GM21737 (cell line): ENCODE data around the gene ADARB2.
"Not testable (repeated sequence)": the region's sequence is repeated elsewhere in the genome, so short reads cannot be mapped to it uniquely, and the experiment has no call there.

Experiments used
- ATAC-seq: cut with Tn5 transposase; IDR thresholded peaks from one replicate; pipeline ENCODE4 v1.9.1; 2021; ENCODE audit warnings: mild to moderate bottlenecking, moderate library complexity; ENCODE audit not compliant: unreplicated experiment

ADARB2 gene

DNA sequence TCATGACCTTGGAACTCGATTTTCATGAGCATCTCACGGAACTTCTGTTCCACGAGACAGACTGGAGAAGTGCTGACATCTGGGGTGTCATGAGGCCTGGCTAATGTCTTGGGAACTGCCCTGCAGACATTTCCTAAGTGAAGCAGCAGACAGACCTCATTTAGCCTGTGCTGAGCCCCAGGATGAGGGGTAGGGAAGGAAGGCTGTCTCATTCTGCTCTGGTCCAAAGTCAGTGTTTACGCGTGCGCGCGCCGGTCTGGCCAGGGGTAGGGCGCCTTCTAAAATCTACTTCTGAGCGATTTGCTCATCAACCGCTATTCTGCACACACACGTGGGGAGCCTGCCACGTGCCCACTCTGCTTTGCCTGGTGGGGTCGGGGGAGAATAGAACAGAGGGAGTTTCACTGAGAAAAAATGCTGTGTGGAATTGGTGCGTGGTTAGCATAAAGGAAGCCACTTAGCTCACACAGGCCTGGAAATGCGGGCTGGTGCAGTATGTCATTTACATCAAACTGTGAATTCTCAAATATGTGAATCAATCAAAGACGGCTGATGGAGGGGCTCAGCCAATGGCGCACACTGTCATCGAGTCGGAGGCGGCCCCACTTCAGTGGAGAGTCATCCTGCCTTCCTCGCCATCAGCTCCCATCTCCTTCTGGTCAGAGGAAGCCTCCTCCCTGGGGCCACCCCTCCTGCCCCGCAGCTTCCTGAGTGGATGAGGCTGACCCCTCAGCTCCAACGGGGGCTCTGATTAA lies 335.1 kb downstream of the ADARB2 start:
- ATAC-seq = no peak

DNA sequence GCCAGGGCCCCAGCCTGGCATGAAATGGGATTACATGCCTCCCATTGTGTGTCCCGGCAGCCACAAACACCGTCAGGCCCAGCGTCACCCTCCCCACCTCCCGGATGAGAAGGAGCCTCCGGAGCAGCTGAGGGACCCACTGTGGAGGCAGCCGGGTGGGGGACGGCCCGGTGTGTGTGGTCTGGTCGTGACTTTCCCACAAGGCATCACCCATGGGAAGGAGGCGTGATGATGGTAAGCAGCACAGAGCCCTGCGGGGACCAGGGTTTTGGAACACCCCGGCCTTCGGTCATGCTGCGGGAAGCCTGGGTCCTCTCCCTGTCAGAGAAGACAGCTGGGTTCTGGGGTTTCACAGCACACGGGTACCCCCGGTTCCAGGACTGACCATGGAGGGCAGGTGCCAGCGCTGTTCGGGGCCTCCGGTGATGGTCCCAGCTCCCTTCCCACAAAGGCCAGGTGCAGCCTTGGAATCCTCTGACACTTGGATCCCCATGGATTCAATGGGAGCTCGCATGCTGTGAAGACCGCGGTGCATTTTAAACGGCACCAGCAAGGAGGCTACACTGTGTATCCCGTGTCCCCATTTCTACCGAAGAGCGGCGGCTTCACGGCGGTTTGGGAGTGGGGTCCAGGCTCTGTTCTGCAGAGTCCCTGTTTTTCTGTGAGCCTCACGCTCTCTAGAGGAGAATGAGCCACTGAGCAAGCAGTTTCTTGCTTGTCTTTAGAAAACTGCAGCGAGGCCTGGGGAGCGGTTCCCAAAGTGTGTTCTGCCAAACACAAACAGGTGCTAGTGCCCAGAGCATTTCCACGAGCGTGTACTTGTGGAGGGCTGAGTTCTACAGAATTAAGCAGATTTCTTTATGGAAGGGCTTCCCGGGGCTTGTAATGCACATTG lies 336.0 kb downstream of the ADARB2 start:
- ATAC-seq = no peak

DNA sequence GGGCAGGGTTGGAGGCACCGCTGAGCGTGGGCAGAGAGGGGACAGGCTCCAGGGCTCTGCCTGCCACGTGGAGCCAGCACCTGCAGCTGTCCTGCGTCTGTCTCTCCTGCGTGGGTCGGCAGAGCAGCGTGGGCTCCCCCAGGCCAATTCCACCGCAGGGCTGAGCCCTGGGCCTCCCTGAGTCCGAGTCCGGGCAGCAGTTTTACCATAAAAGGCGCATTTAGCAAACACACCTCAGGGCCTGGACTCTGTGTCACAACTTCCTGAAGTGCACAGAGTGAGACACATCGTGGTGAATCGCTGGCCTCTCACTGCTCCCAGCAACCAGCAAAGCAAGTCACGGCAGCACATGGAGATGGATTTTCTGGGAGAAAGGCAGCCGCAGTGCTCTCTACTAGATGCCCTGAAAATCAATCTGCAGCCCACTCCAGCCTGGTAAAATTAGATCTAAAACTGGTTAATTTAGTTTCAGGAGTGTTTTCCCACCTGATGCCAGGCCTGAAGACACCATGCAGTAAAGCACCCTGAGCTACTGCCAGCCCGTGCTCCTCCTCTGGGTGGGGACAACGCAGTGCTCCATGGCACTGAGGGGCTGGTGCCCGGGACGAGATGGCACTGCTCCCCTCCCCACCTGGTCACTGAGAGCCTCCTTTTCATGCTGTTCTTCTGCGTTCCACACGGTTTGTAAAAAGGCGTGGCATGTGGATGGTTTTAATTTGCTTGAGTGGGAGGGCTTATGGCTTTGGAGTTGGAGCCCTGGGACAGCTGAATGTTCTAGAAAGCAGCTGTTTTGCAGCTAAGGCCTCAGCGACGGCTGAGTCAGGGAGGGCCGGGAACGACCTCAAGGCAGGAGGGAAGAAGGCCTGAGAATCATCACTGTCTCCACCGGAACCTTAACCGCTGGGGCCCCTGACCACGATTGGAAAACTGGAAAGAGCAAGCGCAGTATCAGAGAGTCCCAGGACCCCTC lies 336.9 kb downstream of the ADARB2 start:
- ATAC-seq = no peak

DNA sequence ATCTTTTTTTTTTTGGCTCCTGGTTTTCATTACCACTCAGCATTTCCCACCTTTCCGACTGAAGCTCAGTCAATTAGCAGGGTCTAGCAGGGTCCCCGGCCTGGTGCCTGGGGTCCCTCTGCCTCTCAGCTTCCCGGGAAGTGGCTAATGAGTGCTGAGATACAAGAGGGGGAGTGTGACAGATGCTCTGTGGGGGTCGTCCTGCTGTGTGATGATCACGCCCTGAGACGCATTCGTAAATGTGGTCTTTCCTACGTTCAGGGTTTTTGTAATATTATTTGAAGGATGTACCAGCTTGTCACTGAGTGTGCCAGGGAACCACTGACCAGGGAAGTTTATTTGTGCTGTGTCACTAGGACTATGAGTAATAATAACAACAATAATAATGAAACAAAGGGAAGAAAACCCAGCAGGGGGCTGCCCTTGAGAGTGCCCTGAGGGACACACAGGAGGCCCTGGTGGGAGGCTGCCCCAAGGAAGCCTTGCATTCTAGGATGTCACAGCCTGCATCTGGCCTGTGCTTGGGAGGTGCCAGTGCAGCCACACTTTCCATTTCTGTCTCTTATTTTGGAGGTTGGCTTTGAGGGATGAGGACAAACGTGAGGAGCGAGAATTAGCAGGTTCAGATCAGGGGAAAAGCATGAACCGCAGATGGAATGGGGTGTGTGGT lies 337.8 kb downstream of the ADARB2 start:
- ATAC-seq = no peak

DNA sequence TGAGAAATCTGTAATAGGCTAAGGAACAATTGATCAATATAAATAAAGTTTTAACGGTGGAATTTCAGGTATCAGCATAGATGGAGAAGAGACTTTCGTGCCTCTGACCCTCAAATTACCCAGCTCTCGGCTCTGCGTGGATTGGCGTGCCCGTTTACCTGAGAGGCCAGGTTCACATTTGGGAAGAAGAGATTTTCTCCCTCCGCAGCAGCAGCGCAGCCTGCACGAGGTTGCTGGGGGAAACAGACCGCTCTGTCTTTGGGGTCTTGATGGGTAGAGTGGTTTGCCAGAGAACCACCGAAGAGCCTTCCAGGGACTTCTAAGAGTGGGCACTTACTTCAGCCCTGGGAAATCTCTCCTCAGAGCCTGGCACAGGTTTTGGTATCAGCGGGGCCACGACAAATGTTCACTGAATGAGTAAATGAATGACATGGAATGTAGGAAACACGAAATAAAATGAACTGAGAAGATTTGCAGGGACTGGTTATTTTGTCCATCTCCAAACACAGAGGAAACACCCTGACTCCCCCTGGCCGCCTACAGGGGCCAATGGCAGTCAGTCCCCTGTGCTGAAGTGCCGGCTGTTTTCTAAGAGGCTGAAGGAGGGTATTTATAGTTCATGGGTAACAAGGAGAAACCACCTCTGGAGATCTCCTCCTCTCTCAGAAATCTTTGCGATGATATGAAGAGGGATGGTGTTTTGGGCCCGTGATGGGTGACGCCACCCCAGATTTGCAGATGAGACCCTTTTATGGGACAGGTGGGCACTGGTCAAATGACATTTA lies 338.5 kb downstream of the ADARB2 start:
- ATAC-seq = no peak

DNA sequence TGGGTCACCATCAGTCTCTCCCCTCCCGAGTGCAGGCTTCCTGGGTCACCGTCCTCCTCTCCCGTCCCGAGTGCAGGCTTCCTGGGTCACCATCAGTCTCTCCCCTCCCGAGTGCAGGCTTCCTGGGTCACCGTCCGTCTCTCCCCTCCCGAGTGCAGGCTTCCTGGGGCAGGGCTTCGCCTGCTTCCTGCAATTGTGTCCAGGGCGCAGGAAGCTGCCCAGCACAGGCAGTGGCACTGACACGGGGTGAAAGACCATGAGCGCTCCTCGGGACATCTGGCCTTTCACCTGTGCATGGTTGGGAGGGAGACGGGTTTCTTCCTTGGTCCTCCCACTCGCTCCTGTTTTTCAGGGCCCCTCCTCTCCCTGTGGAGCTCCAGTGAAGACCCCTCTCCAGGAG lies 339.2 kb downstream of the ADARB2 start:
- not testable (repeated sequence) for ATAC-seq

DNA sequence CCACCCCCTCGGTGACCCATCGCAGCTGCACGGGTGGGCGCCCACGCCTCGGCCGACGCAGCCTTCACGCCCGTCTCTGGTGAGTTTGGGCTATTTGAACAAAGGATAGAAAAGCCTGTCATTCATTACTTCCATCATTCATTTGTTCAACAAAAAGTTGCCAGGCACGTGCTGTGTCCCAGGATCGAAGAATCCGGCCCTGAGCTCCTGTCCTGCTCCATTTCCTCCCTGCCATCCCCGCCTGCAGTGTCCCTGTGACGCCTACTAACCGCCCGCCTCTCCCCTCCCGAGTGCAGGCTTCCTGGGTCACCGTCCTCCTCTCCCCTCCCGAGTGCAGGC lies 341.1 kb downstream of the ADARB2 start:
- no peak for ATAC-seq

DNA sequence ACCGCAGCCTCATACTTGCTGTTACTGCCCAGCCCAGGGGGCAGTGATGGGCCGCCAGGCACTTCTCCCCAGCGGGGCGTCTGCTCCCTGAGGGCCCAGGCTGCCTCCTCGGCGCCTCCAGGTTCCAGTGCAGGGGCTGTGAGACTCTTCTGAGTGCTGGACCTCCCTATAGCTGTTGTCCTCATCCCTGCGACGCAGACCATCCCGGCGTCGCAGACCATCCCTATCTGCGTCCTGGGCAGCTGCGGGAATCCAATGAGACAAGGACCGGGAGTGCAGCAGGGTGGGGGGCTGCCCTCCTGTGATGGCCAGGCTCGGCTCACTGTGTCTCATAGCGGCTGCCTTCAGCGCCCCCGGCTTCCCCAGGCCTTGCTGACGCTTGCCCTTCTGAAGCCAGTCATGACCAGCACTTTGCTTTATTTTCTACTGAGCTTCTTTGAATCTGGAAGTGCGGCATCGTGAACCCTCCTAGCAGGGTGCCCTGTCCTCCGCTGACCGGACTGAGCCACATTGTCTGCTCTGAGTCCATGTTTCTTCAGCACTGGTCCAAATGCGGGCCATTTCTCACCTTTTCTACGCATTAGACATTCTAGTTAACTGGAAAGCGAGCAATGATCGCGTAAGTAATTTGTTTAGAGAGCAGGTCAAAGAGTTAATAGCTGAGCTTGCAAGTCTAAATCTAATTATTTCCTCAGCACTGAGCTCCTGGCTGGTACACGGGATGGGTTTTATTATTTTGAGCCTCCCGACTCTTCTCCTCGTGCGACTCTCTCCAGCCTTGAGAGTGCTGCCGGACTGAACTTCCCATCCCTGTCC lies 341.6 kb downstream of the ADARB2 start:
- no peak for ATAC-seq

DNA sequence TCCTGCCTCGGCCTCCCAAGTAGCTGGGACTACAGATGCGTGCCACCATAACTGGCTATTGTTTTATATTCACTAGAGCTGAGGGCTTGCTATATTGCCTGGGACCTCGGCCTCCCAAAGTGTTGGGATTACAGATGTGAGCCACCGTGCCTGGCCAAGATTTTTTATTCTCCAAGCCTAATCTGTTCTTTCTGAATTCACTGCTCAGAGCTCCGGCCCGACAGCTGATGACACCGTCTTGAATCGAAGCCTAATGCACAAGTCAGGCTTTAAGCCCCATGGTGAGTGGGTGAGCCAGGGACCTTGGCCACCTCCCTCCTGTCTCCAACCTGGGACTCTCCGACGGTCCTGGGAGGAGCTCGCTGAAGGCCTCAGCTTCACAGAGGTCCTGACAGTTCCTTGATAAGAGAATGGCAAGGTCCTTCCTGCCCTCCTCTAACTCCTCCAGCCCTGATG lies 342.3 kb downstream of the ADARB2 start:
- ATAC-seq = no peak

DNA sequence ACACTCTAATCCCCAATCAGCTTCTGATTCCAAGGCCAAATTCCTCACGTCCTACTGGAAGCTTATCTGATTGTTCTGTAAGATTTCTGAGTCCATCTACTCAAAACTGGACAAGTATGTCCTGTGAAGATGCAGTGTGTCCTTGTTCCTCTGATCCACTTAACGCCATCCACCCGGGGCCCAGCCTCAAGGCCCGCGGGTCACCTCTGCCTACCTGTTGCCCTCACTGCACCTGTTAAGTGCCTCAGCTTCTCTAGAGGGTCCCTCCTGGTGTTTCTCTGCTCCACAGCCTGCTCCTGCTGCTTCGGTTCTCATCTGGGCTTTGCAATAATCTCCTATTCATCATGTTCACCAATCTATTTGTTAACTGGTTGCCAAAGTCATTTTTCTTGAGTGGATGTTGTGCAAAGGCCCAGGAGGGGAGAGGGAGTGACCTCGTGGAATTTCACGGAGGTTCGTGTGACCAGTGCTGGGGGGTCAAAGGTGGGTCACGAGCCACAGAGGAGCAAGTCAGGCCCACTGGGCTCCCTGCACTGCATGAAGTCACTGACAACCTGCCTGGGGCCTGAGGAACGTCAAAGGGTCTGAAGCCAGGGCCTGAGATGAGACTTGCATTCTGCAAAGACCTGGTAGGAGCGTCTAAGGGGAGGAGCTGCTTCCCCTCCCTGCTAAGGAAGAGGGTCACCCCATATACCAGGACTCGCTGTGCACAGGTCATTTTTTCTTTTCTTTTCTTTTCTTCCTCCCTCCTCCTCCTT lies 343.0 kb downstream of the ADARB2 start:
- ATAC-seq = no peak

DNA sequence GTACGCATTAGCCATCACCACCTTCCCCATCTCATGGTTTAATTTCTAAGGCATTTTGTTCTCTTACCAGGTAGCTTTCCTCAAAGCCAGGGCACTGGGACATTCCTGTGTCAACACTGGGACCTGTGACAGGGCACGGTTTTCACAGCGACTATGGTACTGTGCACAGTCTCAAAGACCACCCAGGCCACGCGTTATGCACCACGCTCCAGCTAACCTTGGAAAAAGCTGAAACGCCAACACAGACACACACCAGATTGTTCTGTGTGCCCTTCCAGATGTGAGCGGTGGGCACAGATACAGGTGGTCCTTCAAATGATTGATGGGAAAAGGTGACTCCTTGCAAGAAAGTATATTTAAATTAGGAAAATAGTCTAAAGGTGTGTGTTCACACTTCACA lies 343.8 kb downstream of the ADARB2 start:
- no peak for ATAC-seq

DNA sequence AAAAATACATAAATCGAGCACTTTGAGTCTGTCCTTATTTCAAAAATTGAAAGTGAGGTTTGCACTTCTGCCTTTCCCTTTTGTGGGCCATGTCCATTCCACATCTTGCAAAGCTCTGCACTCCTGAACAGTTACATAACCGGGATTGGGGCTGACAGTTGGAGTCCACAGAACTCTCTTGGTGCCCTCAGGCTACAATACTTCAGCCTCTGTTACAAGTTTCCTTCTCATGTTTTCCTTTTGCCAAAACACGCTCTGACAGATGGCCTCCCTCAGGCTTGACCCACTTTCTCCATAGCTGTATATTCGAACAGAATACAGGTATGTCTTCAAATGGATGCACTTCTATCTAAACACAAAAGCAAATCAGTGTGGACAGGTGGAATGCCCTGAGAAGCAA lies 345.2 kb downstream of the ADARB2 start:
- no peak for ATAC-seq

DNA sequence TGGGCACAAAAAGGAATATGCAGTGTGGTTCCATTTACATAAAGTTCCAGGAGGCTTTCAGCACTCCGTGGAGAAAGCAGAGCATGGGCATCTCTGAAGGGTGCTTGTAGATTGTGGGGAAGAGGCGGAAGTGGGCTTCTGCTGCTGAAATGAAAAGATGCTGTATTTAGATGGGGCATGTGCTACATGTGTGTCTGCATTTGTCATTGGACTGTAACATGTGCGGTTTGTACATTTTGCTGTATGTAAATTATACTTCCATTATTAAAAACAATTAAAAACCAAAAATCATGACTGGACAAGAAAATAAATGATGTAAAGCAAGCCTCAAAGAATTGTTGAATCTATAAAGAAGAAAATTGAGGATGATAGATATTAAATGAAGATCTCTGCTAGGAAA lies 347.1 kb downstream of the ADARB2 start:
- no peak for ATAC-seq

DNA sequence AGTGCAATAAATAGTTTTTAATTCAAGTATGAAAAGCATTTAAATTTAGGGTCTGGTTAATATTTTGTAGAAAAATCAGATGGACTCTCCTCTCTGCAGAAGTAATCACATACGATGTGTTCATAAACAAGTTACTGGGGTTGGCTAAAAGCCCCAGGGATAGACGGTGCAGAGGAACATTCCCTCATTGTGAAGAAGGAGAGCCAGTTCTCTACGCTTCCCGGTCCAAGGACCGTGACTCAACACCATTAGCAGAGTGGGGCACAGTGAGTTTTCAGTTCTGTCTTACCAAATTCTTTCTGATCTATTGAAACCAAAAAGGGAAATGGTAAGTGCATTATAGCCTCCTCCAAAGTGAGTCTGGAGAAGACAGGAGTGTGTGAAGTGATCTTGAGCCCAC lies 353.3 kb downstream of the ADARB2 start:
- no peak for ATAC-seq

DNA sequence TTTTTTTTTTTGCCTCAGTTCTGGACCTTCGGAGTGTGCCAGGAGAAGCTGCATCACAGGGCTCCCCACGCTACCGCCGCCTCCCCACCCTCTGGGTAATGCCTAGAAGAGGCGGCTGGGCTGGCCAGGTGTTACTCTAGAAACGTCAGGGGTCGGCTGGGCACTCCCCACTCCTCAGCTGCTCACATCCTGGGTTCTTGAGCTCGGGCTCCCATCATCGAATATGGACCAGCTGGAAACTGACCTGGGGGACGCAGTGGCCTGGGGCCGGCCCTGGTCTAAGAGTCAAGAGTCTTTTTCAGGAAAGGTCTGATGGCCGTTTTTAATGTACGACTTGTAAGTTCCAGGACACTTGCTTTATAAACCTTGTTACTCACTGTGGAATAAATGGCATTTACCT lies 354.6 kb downstream of the ADARB2 start:
- no peak for ATAC-seq

DNA sequence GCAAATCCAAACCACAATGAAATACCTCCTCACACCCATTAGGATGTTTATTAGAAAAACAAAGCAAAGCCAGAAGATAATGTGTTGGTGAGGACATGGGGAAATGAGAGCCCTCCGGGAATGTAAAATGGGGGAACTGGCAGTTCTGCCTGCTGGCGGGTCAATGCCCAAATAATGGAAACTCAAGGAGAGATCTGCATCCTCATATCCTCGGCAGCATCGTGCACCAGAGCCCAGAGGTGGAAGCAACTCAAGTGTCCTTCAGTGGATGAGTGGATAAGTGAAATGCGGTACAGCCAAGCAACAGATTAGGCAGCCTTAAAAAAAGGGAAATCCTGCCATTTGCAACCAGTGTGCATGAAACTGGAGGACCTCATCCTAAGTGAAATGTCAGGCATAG lies 356.0 kb downstream of the ADARB2 start:
- ATAC-seq = no peak

DNA sequence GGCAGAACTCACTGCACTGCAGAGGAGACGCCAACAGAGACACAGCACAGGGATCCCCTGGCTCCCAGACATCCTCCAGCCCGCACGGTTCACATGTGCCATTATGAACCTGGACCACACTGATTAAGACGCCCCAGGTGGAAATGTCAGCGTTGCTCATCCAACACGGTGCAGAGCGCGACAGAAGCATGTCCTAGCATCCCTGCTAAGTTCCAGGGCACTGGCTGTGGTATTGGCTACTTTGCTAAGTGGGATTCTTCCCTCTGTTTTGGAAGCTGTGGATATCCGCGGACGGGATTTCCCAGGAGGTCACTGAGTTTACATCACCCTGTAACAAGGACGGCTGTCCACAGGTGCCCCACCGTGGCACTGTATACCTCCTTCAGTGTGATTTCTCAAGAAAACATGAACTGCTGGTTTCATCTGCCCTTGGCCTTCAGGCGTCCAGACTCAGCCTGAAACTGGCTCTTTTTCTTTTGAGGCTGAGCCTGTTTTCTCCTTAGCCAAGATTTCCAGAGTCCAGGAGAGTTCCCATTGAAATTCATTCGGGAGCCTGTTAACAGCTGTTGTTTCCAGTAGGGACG lies 357.1 kb downstream of the ADARB2 start:
- ATAC-seq = no peak

DNA sequence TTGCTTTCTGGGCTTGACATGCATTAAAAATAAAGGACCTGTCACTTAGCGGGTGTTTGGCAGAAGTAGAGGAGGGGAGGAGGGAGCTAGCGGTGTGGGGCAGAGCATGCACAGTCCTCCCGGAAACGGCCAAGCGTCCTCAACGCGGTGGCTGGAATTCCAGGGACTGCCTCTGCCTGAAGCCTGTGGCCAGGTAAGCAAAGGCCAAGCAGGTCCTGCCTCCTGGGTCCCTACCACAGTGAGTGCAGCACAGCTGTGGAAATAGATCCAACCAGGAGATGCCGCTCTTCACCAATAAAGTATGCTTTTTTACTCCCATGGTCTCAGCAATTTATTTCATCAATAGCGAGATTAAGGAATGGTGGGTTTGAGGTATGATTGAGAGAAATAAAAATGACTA lies 357.7 kb downstream of the ADARB2 start:
- no peak for ATAC-seq
